Astrocyte of the spinal cord (primary cell): ENCODE measurements around the gene SV2C.
A peak's percentile ranks its signal among the peaks of the same experiment; 100 is the strongest.
"Not testable (repeated sequence)": the region's sequence is repeated elsewhere in the genome, so short reads cannot be mapped to it uniquely, and the experiment has no call there.

ENCODE experiments used
- DNase-seq: peaks from one replicate; pipeline ENCODE4 v3.0.0; 2011; ENCODE audit warnings: low read depth, low spot score
- H3K4me3 ChIP-seq: 2 replicates; pipeline ENCODE4 v1.5.1; 2011; ENCODE audit warnings: low read depth, mild to moderate bottlenecking, low read length, moderate library complexity
- CTCF ChIP-seq: IDR thresholded peaks from 2 replicates; pipeline ENCODE4 v1.5.1; 2012; ENCODE audit warnings: low read depth, mild to moderate bottlenecking, low read length, inconsistent platforms
- in situ Hi-C: cut with HindIII; loops from 2 replicates; pipeline ENCODE4 v1.10.0; 2017; ENCODE audit warnings: low sequenced_read_pairs

SV2C gene

DNA sequence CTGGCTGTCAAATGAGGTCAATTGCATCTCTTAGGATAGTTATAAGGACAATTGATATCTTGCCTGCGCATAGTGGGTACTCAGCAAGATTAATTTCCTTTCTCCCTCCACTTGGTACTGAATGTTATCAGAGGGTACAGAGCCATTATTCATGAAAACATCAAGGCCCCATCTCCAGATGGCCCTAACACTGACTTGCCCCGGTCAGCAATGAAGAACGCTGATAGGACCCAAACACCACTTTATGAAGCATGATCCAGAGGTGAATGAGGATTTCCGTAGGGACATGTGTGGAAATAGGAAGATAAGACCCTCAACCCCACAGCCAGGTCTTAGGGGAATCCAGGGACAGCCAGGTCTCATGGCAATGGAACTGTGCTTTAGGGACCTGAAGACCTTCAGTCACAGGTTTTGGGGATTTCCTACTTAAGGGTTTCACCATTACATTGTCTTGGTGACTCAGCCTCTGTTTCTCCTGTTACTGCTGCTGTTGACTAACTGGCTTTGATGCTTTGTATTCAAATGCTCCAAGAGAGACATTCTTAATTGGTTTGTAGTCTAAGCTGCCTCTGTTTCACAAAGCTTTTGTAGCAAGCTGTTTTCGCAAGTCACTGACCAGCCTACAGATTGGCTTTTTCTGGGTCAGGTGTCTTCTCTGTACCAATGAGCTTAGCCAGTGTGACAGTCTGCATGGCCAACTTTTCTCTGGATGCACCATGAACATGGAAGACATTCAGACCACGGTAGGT, 284.6 kb downstream of the SV2C start:
- H3K4me3 ChIP-seq: no peak overlapping the region
- in situ Hi-C loops: no loop called here
- no peak for DNase-seq
- no peak for TF ChIP-seq CTCF

GRCh38 chr5:76368941-76369340, 285.8 kb downstream of the SV2C start:
- no peak for TF ChIP-seq CTCF
- in situ Hi-C loops: no loop called here
- no peak for DNase-seq
- no peak overlapping the region for H3K4me3 ChIP-seq

DNA sequence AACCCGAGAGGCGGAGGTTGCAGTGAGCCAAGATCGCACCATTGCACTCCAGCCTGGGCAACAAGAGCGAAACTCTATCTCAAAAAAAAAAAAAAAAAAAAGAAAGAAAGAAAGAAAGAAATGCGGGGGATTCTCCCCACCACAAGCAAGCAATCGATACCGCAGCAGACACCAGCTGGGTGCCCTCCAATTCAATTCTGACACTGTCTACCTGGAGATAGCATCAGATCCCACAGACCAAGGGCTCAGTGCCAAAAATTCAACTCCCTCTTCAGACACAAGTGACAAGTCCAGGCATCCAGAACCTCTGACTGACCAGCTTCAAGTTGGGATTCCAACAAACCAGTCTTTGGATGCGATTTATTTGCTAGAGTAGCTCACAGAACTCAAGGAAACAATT, 286.5 kb downstream of the SV2C start:
- in situ Hi-C loops, H3K4me3 ChIP-seq: not testable (repeated sequence)

GRCh38 chr5:76371960-76372322, 288.8 kb downstream of the SV2C start:
- TF ChIP-seq CTCF: no peak
- in situ Hi-C loops: no loop called here
- no peak overlapping the region for H3K4me3 ChIP-seq
- DNase-seq: no peak

More for the DNA sequence above, 286.5 kb downstream of the SV2C start:
- not testable (repeated sequence) for DNase-seq

DNA sequence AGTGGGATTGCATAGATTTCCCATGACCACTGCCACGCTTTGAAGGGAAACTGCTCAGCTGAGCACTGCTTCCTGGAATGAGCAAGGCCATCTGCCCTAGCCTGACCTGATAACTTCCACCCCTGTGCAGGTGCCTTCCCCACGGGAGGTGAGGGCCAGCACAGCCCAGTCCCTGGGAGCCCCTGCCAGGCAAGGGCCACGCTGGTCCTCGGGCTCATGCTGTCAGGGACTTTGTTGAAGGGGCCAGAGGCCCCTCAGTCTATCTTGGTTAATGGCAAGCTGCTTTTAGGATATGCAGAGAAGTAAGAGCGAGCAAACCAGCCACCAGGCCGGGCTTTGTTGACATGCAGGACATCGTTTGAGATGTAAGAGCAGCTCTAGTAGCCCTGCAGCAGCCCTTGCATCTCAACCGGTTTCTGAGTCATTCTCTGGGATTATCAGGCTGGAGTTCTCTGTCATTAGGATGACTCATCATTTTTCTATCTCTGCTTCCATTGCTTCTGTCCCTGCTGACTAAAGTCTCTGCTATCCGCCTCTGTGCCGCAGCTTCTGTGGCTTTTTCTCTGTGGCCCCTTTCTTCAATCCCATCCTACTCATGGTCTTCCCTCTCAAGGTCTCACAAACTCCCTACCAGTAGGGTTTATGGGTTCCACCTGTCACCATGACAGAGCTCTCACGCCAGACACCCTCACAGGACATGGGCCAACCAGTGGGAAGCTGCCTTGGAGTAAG, 289.3 kb downstream of the SV2C start:
- peak; percentile 88 for DNase-seq
- no peak for TF ChIP-seq CTCF
- in situ Hi-C loops: no loop called here
- H3K4me3 ChIP-seq: no peak overlapping the region

- no peak for TF ChIP-seq CTCF
- H3K4me3 ChIP-seq: no peak overlapping the region
- in situ Hi-C loops: no loop called here
- DNase-seq: no peak
Observed at GRCh38 chr5:76376148-76376865, 293.1 kb downstream of the SV2C start.

DNA sequence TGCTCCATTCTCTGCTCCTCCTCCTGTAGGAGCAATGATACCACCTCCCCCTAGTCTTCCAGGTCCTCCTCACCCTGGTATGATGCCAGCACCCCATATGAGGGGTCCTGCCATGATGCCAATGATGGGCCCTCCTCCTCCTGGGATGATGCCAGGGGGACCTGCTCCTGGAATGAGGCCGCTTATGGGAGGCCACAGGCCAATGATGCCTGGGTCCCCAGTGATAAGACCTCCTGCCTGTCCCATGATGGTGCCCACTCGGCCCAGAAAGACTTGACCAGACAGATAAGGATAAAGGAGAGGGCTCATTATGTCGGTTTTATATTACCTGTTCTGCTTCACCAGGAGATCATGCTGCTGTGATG, 293.7 kb downstream of the SV2C start:
- no peak for DNase-seq
- H3K4me3 ChIP-seq: no peak overlapping the region
- no peak for TF ChIP-seq CTCF
- in situ Hi-C loops: no loop called here
